ACC112 (cell line): ENCODE data around the gene ASIP.

Source experiments
- H2AFZ ChIP-seq: fragments of 200-600 bp; sonication (generic); one replicate; pipeline ENCODE4 v1.6.0; 2017; ENCODE audit warnings: antibody characterized with exemption, low read length; ENCODE audit not compliant: unreplicated experiment
- H3K27ac ChIP-seq: fragments of 200-600 bp; sonication (generic); 2 replicates; pipeline ENCODE4 v1.5.1; 2014; ENCODE audit warnings: low read depth, mild to moderate bottlenecking, antibody characterized with exemption, low read length, moderate library complexity
- H3K27me3 ChIP-seq: fragments of 200-600 bp; sonication (generic); 2 replicates; pipeline ENCODE4 v1.6.1; 2014; ENCODE audit warnings: mild to moderate bottlenecking, antibody characterized with exemption, low read length, moderate library complexity, mixed read lengths; ENCODE audit not compliant: insufficient read depth
- H3K36me3 ChIP-seq: fragments of 200-600 bp; sonication (generic); 2 replicates; pipeline ENCODE4 v1.6.1; 2016; ENCODE audit warnings: mild to moderate bottlenecking, antibody characterized with exemption, low read length, moderate library complexity, mixed read lengths; ENCODE audit not compliant: insufficient read depth
- H3K4me1 ChIP-seq: fragments of 200-600 bp; sonication (generic); one replicate; pipeline ENCODE4 v1.6.1; 2016; ENCODE audit warnings: low read length, mixed read lengths; ENCODE audit not compliant: insufficient read depth, unreplicated experiment, control insufficient read depth
- H3K4me3 ChIP-seq: fragments of 200-600 bp; sonication (generic); 2 replicates; pipeline ENCODE4 v1.5.1; 2014; ENCODE audit warnings: mild to moderate bottlenecking, low read depth, low read length
- H3K79me2 ChIP-seq: fragments of 200-600 bp; sonication (generic); one replicate; pipeline ENCODE4 v1.6.0; 2016; ENCODE audit warnings: low read length; ENCODE audit not compliant: control insufficient read depth, unreplicated experiment, insufficient read depth

The ASIP gene

GRCh38 chr20:34299556-34300255 lies 58.5 kb downstream of the ASIP start:
- Histone ChIP-seq H3K27ac (no peak overlapping the region), H3K36me3 (no peaks in the 10 kb centered on the region), H3K79me2 (peaks cover 54% of the 10 kb centered on the region)

GRCh38 chr20:34300256-34300806 lies 59.1 kb downstream of the ASIP start:
- H3K27ac ChIP-seq: no peak overlapping the region
- H3K4me3 ChIP-seq: 0 out of 2 replicates have a peak overlapping the region, but pooled peaks have one; percentile 5
- no peak overlapping the region for H2AFZ ChIP-seq
- peaks cover 51% of the 10 kb centered on the region for H3K79me2 ChIP-seq
- H3K27me3 ChIP-seq: no peaks in the 10 kb centered on the region
- H3K4me1 ChIP-seq: peaks cover 24% of the 10 kb centered on the region
- no peaks in the 10 kb centered on the region for H3K36me3 ChIP-seq

More at GRCh38 chr20:34299556-34300255, 58.5 kb downstream of the ASIP start:
- H3K4me1 ChIP-seq: peaks cover 24% of the 10 kb centered on the region
- no peaks in the 10 kb centered on the region for H3K27me3 ChIP-seq
- H3K4me3 ChIP-seq: no peak overlapping the region
- H2AFZ ChIP-seq: no peak overlapping the region

- Histone ChIP-seq H3K4me3 (peak overlapping the region; percentile 87; the same call in 1 of the 2 replicates), H3K79me2 (peaks cover 46% of the 10 kb centered on the region)
These were observed 59.8 kb downstream of the ASIP start for GRCh38 chr20:34300809-34301586.

DNA sequence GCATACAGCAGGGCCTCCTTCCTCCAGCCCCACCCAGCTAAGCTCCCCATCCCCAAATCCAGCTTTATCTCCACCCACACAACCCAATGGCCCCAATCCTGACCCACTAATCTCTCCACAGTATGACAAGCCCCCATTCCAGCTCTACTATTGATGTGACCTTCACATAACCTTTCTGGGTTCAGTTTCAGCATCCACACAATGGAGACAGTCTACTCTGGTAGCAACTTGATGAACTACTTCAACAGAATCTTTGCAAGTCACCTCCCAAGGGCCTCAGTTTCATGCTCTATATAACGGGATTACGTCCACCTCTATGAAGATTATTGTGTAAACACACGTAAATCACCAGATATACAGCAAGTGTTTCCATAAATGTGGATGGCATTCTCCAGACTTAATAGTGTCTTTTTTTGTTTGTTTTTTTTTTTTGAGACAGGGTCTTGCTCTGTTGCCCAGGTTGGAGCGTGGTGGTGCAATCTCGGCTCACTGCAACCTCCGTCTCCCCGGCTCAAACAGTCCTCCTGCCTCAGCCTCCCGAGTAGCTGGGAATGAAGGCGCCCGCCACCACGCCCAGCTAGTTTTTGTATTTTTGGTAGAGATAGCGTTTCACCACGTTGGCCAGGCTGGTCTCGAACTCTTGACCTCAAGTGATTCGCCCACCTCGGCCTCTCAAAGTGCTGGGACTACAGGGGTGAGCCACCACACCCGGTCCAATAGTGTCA lies 60.5 kb downstream of the ASIP start:
- H3K27ac ChIP-seq: no peak overlapping the region
- no peak overlapping the region for H2AFZ ChIP-seq
- H3K27me3 ChIP-seq: no peaks in the 10 kb centered on the region
- peak overlapping the region; percentile 87 for H3K4me3 ChIP-seq
- H3K4me1 ChIP-seq: peaks cover 24% of the 10 kb centered on the region
- no peaks in the 10 kb centered on the region for H3K36me3 ChIP-seq
- peaks cover 40% of the 10 kb centered on the region for H3K79me2 ChIP-seq

More at GRCh38 chr20:34300809-34301586, 59.8 kb downstream of the ASIP start:
- Histone ChIP-seq H3K27me3 (no peaks in the 10 kb centered on the region), H2AFZ (no peak overlapping the region), H3K27ac (no peak overlapping the region), H3K4me1 (peaks cover 24% of the 10 kb centered on the region), H3K36me3 (no peaks in the 10 kb centered on the region)

DNA sequence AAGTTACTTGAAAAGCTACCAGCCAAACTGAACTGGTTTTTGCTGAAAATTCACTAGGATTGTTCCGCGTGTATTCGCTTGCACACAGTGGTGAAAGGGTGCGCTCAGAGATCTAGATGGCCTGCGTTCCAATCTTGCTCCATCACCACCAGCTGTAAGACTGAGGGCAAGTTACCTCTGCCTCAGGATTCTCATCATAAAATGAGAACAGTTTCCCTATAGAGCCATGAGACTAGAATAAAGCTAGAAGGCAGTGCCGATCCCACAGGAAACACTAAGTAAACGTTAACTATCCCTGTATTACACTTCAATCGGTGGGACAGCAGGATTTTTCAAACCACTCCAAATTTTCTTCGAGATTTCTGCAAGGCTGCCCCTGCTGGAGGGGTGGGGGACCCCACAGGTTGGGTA lies 61.1 kb downstream of the ASIP start:
- peak overlapping the region; percentile 87 for H3K4me3 ChIP-seq
- peaks cover 36% of the 10 kb centered on the region for H3K79me2 ChIP-seq
- no peaks in the 10 kb centered on the region for H3K36me3 ChIP-seq
- H2AFZ ChIP-seq: peak overlapping the region; percentile 41
- no peaks in the 10 kb centered on the region for H3K27me3 ChIP-seq
- peak overlapping the region; percentile 76 for H3K27ac ChIP-seq
- H3K4me1 ChIP-seq: peaks cover 24% of the 10 kb centered on the region

- Histone ChIP-seq H3K27ac (peak within 1 kb of the TSS; percentile 76), H3K27me3 (no peaks in the 10 kb centered on the region), H3K36me3 (no peaks in the 10 kb centered on the region), H2AFZ (peak within 1 kb of the TSS; percentile 55), H3K4me1 (peaks cover 24% of the 10 kb centered on the region), H3K79me2 (peaks cover 31% of the 10 kb centered on the region), H3K4me3 (peak within 1 kb of the TSS; percentile 87)
These were observed 61.7 kb downstream of the ASIP start, which contains the start of gene AHCY for GRCh38 chr20:34302723-34303533. AHCY (minus strand) TSS chr20:34303355; CDS start chr20:34303270, 85 bp downstream.

- Histone ChIP-seq H3K4me1 (peaks cover 18% of the 10 kb centered on the region), H3K4me3 (no peak overlapping the region), H3K27ac (no peak overlapping the region)
These were observed 64.4 kb downstream of the ASIP start for GRCh38 chr20:34305333-34306230.

DNA sequence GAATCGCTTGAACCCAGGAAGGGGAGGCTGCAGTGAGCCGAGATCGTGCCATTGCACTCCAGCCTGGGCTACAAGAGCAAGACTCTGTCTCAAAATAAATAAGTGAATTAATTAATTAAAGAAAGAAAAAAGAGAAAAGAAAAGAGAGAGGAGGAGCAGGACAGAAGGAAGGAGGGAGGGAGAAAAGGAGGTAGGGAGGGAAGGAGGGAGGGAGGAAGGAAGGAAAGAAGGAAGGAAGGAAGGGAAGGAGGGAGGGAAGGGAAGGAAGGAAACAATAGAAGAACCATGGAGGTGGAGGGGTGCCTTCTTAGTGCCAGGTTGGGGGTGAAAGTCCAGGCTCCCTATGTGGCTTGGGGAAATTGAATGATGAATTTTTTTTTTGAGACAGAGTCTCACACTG lies 68.5 kb downstream of the ASIP start:
- Histone ChIP-seq H3K27me3 (no peaks in the 10 kb centered on the region), H3K27ac (no peak overlapping the region), H3K36me3 (no peaks in the 10 kb centered on the region), H3K4me3 (no peak overlapping the region), H2AFZ (no peak overlapping the region), H3K79me2 (no peaks in the 10 kb centered on the region), H3K4me1 (peaks cover 16% of the 10 kb centered on the region)

More at GRCh38 chr20:34305333-34306230, 64.4 kb downstream of the ASIP start:
- H3K36me3 ChIP-seq: no peaks in the 10 kb centered on the region
- H3K27me3 ChIP-seq: no peaks in the 10 kb centered on the region
- H2AFZ ChIP-seq: no peak overlapping the region
- H3K79me2 ChIP-seq: peaks cover 21% of the 10 kb centered on the region

GRCh38 chr20:34310481-34311117 lies 69.4 kb downstream of the ASIP start:
- H3K4me1 ChIP-seq: peaks cover 16% of the 10 kb centered on the region
- no peaks in the 10 kb centered on the region for H3K27me3 ChIP-seq
- no peak overlapping the region for H3K27ac ChIP-seq
- no peak overlapping the region for H3K4me3 ChIP-seq
- H2AFZ ChIP-seq: no peak overlapping the region
- H3K36me3 ChIP-seq: no peaks in the 10 kb centered on the region
- H3K79me2 ChIP-seq: no peaks in the 10 kb centered on the region
